ENCODE data around the gene GAS2L2. TPM values are rescaled to one million over a fixed set of nuclear protein-coding genes. Genes with fewer than 3 reads are reported as not detected.

The GAS2L2 gene
- total RNA-seq, 2 donors from 2014 or later, result 0.09 TPM; not detected in 1

- no peak for TF ChIP-seq CTCF (conservative IDR thresholded peaks at IDR 0.05)
- Histone ChIP-seq H3K27me3 (ENCODE audit: control insufficient read depth, insufficient read depth, low read length, poor library complexity, severe bottlenecking) (no peaks in the 10 kb centered on the region), H3K9me3 (ENCODE audit: control insufficient read depth, low read length) (no peaks in the 10 kb centered on the region), H3K4me3 (ENCODE audit: low read length) (no peak overlapping the region), H3K27ac (ENCODE audit: low read depth, low read length) (no peak overlapping the region), H3K4me1 (ENCODE audit: control insufficient read depth, insufficient read depth, low read length) (no peaks in the 10 kb centered on the region), H3K9ac (ENCODE audit: extremely low read depth, low read length, poor library complexity, severe bottlenecking) (no peak overlapping the region), H3K36me3 (ENCODE audit: control insufficient read depth, insufficient read depth, low read length) (peaks cover 38% of the 10 kb centered on the region)
- Mint-ChIP-seq H3K9me3 (no peaks in the 10 kb centered on the region), H3K36me3 (ENCODE audit: low read depth) (peaks cover 15% of the 10 kb centered on the region), H3K27ac (no peak overlapping the region), H3K27me3 (ENCODE audit: insufficient read depth) (no peaks in the 10 kb centered on the region), H3K4me3 (no peak overlapping the region), H3K4me1 (peaks cover 31% of the 10 kb centered on the region)
- DNase-seq, result no peak
- 96 to 100% methylated on average over 4 to 5 of the region's 5 CpGs for WGBS, 2 experiments (ENCODE audit: insufficient coverage in 1 of 2, insufficient read length in 1 of 2)
Observed at GRCh38 chr17:35701491-35701890, 51.5 kb downstream of the GAS2L2 start.

- H3K27me3 ChIP-seq (ENCODE audit: control insufficient read depth, insufficient read depth, low read length, poor library complexity, severe bottlenecking), result no peaks in the 10 kb centered on the region
- Mint-ChIP-seq H3K4me1 (peaks cover 32% of the 10 kb centered on the region), H3K9me3 (no peaks in the 10 kb centered on the region), H3K4me3 (no peak overlapping the region), H3K36me3 (ENCODE audit: low read depth) (peaks cover 15% of the 10 kb centered on the region), H3K27me3 (ENCODE audit: insufficient read depth) (no peaks in the 10 kb centered on the region), H3K27ac (no peak overlapping the region)
- peaks cover 40% of the 10 kb centered on the region for H3K36me3 ChIP-seq (ENCODE audit: control insufficient read depth, insufficient read depth, low read length)
- no peak for TF ChIP-seq CTCF (conservative IDR thresholded peaks at IDR 0.05)
- H3K27ac ChIP-seq (ENCODE audit: low read depth, low read length), result no peak overlapping the region
- 89 to 96% methylated on average over 4 to 6 of the region's 6 CpGs for WGBS, 2 experiments (ENCODE audit: insufficient coverage in 1 of 2, insufficient read length in 1 of 2)
- peaks cover 3% of the 10 kb centered on the region for H3K4me1 ChIP-seq (ENCODE audit: control insufficient read depth, insufficient read depth, low read length)
- H3K4me3 ChIP-seq (ENCODE audit: low read length), result no peak overlapping the region
- DNase-seq, result no peak
- no peaks in the 10 kb centered on the region for H3K9me3 ChIP-seq (ENCODE audit: control insufficient read depth, low read length)
- H3K9ac ChIP-seq (ENCODE audit: extremely low read depth, low read length, poor library complexity, severe bottlenecking), result no peak overlapping the region
Observed at GRCh38 chr17:35700150-35700549, 52.9 kb downstream of the GAS2L2 start.

GRCh38 chr17:35698800-35699199 lies 54.2 kb downstream of the GAS2L2 start:
- H3K36me3 Mint-ChIP-seq (ENCODE audit: low read depth), result peaks cover 21% of the 10 kb centered on the region
- peaks cover 53% of the 10 kb centered on the region for H3K36me3 ChIP-seq (ENCODE audit: control insufficient read depth, insufficient read depth, low read length)
- no peaks in the 10 kb centered on the region for H3K9me3 ChIP-seq (ENCODE audit: control insufficient read depth, low read length)
- 98 to 100% methylated on average over 2 of the region's 2 CpGs for WGBS, 2 experiments (ENCODE audit: insufficient coverage in 1 of 2, insufficient read length in 1 of 2)
- H3K4me1 Mint-ChIP-seq, result peaks cover 34% of the 10 kb centered on the region
- no peak for DNase-seq
- H3K9ac ChIP-seq (ENCODE audit: extremely low read depth, low read length, poor library complexity, severe bottlenecking), result no peak overlapping the region
- H3K27me3 ChIP-seq (ENCODE audit: control insufficient read depth, insufficient read depth, low read length, poor library complexity, severe bottlenecking), result no peaks in the 10 kb centered on the region
- no peak overlapping the region for H3K27ac ChIP-seq (ENCODE audit: low read depth, low read length)
- H3K27ac Mint-ChIP-seq, result no peak overlapping the region
- H3K9me3 Mint-ChIP-seq, result no peaks in the 10 kb centered on the region
- H3K4me3 Mint-ChIP-seq, result no peak overlapping the region
- no peak overlapping the region for H3K4me3 ChIP-seq (ENCODE audit: low read length)
- TF ChIP-seq CTCF (conservative IDR thresholded peaks at IDR 0.05), result no peak
- H3K4me1 ChIP-seq (ENCODE audit: control insufficient read depth, insufficient read depth, low read length), result peaks cover 6% of the 10 kb centered on the region
- H3K27me3 Mint-ChIP-seq (ENCODE audit: insufficient read depth), result no peaks in the 10 kb centered on the region
